Neuronal stem cell (in vitro differentiated cells): ENCODE results near the gene GPR33.
"Not testable (repeated sequence)": the region's sequence is repeated elsewhere in the genome, so short reads cannot be mapped to it uniquely, and the experiment has no call there.

ENCODE experiments used
- DNase-seq: peaks from one replicate; pipeline ENCODE4 v3.0.0-alpha.2; 2013; ENCODE audit warnings: low spot score
- H2AFZ ChIP-seq: one replicate; pipeline ENCODE4 v1.6.1; 2013; ENCODE audit warnings: mild to moderate bottlenecking, low read length, inconsistent platforms
- H2AK5ac ChIP-seq: 2 replicates; pipeline ENCODE4 v1.6.1; 2013; ENCODE audit warnings: low read depth, mild to moderate bottlenecking, inconsistent platforms, low read length, moderate library complexity, mixed read lengths
- H2BK120ac ChIP-seq: 2 replicates; pipeline ENCODE4 v1.6.1; 2013; ENCODE audit warnings: low read depth, mild to moderate bottlenecking, inconsistent platforms, low read length, moderate library complexity, mixed read lengths
- H2BK12ac ChIP-seq: one replicate; pipeline ENCODE4 v1.6.1; 2013; ENCODE audit warnings: low read length, inconsistent platforms
- H2BK15ac ChIP-seq: 2 replicates; pipeline ENCODE4 v1.6.1; 2013; ENCODE audit warnings: mild to moderate bottlenecking, low read length, inconsistent platforms, mixed read lengths
- H2BK5ac ChIP-seq: one replicate; pipeline ENCODE4 v1.6.1; 2013; ENCODE audit warnings: inconsistent platforms, mild to moderate bottlenecking, low read length, moderate library complexity
- H3K14ac ChIP-seq: one replicate; pipeline ENCODE4 v1.6.1; 2013; ENCODE audit warnings: low read length, inconsistent platforms
- H3K18ac ChIP-seq: 2 replicates; pipeline ENCODE4 v1.6.1; 2013; ENCODE audit warnings: low read length, inconsistent platforms
- H3K23ac ChIP-seq: 2 replicates; pipeline ENCODE4 v1.6.1; 2013; ENCODE audit warnings: low read depth, mild to moderate bottlenecking, mixed read lengths, low read length, inconsistent platforms; ENCODE audit not compliant: poor library complexity
- H3K27ac ChIP-seq: replicated peaks from 3 replicates; pipeline ENCODE4 v1.5.1; 2013; ENCODE audit warnings: low read length, inconsistent platforms
- H3K27me3 ChIP-seq, 3 experiments: 2 replicates each; pipeline ENCODE4 v1.6.1; 2013; ENCODE audit warnings: low read length in 3 of 3, mild to moderate bottlenecking in 2 of 3, inconsistent platforms in 1 of 3, low read depth in 1 of 3, mixed read lengths in 1 of 3, moderate library complexity in 1 of 3; ENCODE audit not compliant: control insufficient read depth in 3 of 3, insufficient read depth in 3 of 3
- H3K36me3 ChIP-seq, 2 donors: replicated peaks in 1 of 2; 2 replicates each; pipeline ENCODE4 v1.6.1; 2013; ENCODE audit warnings: low read length in 2 of 2; ENCODE audit not compliant: control insufficient read depth in 2 of 2, insufficient read depth in 2 of 2
- H3K4ac ChIP-seq: 2 replicates; pipeline ENCODE4 v1.6.1; 2013; ENCODE audit warnings: inconsistent platforms, mild to moderate bottlenecking, low read length, moderate library complexity
- H3K4me1 ChIP-seq, 2 donors: 1 replicate in 1 of 2; 2 replicates in 1 of 2; pipeline ENCODE4 v1.6.1; 2013; ENCODE audit warnings: low read length in 2 of 2, low read depth in 1 of 2; ENCODE audit not compliant: control insufficient read depth in 2 of 2, insufficient read depth in 1 of 2
- H3K4me2 ChIP-seq: one replicate; pipeline ENCODE4 v1.6.1; 2013; ENCODE audit warnings: mild to moderate bottlenecking, low read length, inconsistent platforms; ENCODE audit not compliant: insufficient read depth, poor library complexity, severe bottlenecking
- H3K4me3 ChIP-seq, 2 donors: 2 replicates each; pipeline ENCODE4 v1.5.1; 2013; ENCODE audit warnings: low read length in 2 of 2, mild to moderate bottlenecking in 2 of 2, inconsistent platforms in 1 of 2, moderate library complexity in 1 of 2
- H3K79me1 ChIP-seq: one replicate; pipeline ENCODE4 v1.6.1; 2013; ENCODE audit warnings: low read depth, mild to moderate bottlenecking, inconsistent platforms, low read length, moderate library complexity
- H3K9ac ChIP-seq: one replicate; pipeline ENCODE4 v1.6.1; 2013; ENCODE audit warnings: mild to moderate bottlenecking, low read depth, low read length, inconsistent platforms; ENCODE audit not compliant: poor library complexity
- H3K9me3 ChIP-seq, 2 donors: replicated peaks in 1 of 2; 2 replicates each; pipeline versions ENCODE3 to v1.6.1; 2013; ENCODE audit warnings: low read length in 2 of 2, mild to moderate bottlenecking in 2 of 2, inconsistent platforms in 1 of 2, low read depth in 1 of 2, mixed read lengths in 1 of 2, moderate library complexity in 1 of 2; ENCODE audit not compliant: control insufficient read depth in 2 of 2, insufficient read depth in 1 of 2
- H4K8ac ChIP-seq: one replicate; pipeline ENCODE4 v1.6.1; 2013; ENCODE audit warnings: low read depth, mild to moderate bottlenecking, inconsistent platforms, low read length, moderate library complexity
- H4K91ac ChIP-seq: one replicate; pipeline ENCODE4 v1.6.1; 2013; ENCODE audit warnings: low read length, low read depth, mild to moderate bottlenecking, inconsistent platforms; ENCODE audit not compliant: poor library complexity
- WGBS, 2 donors: extraction: QIAGEN DNeasy Blood & Tissue Kit; methylation state at CpG; one replicate each; pipeline ENCODE4 v1.1.7; 2013; ENCODE audit warnings: missing lambda C conversion rate in 2 of 2, mixed read lengths in 1 of 2; ENCODE audit not compliant: insufficient read length in 2 of 2, insufficient replicate concordance in 1 of 2; ENCODE audit errors: extremely low coverage in 2 of 2; 5-methylcytosine and 5-hydroxymethylcytosine counted together

GPR33 gene

DNA sequence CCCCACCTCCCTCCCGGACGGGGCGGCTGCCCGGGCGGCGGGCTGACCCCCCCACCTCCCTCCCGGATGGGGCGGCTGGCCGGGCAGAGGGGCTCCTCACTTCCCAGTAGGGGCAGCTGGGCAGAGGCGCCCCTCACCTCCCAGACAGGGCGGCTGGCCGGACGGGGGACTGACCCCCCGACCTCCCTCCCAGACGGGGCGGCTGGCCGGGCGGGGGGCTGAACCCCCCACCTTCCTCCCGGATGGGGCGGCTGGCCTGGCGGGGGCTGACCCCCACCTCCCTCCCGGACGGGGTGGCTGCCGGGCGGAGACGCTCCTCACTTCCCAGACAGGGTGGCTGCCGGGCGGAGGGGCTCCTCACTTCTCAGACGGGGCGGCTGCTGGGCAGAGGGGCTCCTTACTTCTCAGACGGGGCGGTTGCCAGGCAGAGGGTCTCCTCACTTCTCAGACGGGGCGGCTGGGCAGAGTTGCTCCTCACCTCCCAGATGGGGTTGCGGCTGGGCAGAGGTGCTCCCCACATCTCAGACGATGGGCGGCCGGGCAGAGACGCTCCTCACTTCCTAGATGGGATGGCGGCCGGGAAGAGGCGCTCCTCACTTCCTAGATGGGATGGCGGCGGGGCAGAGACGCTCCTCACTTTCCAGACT, 50.7 kb downstream of the GPR33 start:
- not testable (repeated sequence) for H2BK120ac ChIP-seq, DNase-seq, H3K4me1 ChIP-seq, H2AK5ac ChIP-seq, H2BK12ac ChIP-seq, H2BK5ac ChIP-seq, H3K4ac ChIP-seq, H3K23ac ChIP-seq, H2AFZ ChIP-seq, H4K91ac ChIP-seq, H3K27ac ChIP-seq, H4K8ac ChIP-seq, H3K18ac ChIP-seq, H3K27me3 ChIP-seq, H3K14ac ChIP-seq, H3K4me3 ChIP-seq, H2BK15ac ChIP-seq, H3K4me2 ChIP-seq, H3K36me3 ChIP-seq, H3K79me1 ChIP-seq, H3K9ac ChIP-seq
- H3K9me3 ChIP-seq: peaks cover 0 to 11% of the 10 kb centered on the region in 2 donors
- WGBS, 2 donors: no CpG with 5 or more reads among the region's 45 CpGs

DNA sequence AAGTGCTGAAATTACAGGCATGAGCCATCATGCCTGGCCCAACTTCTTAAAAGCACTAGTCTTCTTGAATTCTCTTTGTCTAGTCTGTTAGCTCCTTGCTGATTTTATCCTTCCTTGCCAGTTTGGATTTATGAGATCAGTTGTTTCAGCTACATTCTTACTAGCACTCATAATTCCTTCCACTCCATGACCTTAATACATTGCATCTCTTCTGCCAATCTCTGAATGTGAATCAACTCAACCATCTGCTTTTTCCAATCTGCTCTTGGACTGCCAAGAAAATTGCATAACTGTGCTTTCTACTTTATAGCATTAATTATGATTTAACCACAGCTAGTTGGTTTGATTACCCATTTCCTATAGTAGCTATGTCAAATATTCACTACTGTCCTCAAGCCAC, 52.6 kb downstream of the GPR33 start:
- Histone ChIP-seq H3K4me1 (peaks cover 0 to 9% of the 10 kb centered on the region in 2 donors), H3K4ac (no peak overlapping the region), H4K8ac (no peak overlapping the region), H3K79me1 (no peaks in the 10 kb centered on the region), H2BK120ac (no peak overlapping the region), H3K9ac (no peak overlapping the region), H2BK5ac (no peak overlapping the region), H2AK5ac (no peak overlapping the region), H3K23ac (no peak overlapping the region), H2AFZ (no peak overlapping the region), H4K91ac (no peak overlapping the region), H3K36me3 (no peaks in the 10 kb centered on the region), H3K4me3 (no peak overlapping the region), H3K9me3 (peaks cover 0 to 22% of the 10 kb centered on the region in 2 donors), H2BK15ac (no peak overlapping the region), H2BK12ac (no peak overlapping the region), H3K27me3 (no peaks in the 10 kb centered on the region), H3K14ac (no peak overlapping the region), H3K18ac (no peak overlapping the region), H3K27ac (no peak overlapping the region), H3K4me2 (no peak overlapping the region)
- no peak for DNase-seq
